Measurements from ENCODE around the gene ADAMTS14.

The ADAMTS14 gene

DNA sequence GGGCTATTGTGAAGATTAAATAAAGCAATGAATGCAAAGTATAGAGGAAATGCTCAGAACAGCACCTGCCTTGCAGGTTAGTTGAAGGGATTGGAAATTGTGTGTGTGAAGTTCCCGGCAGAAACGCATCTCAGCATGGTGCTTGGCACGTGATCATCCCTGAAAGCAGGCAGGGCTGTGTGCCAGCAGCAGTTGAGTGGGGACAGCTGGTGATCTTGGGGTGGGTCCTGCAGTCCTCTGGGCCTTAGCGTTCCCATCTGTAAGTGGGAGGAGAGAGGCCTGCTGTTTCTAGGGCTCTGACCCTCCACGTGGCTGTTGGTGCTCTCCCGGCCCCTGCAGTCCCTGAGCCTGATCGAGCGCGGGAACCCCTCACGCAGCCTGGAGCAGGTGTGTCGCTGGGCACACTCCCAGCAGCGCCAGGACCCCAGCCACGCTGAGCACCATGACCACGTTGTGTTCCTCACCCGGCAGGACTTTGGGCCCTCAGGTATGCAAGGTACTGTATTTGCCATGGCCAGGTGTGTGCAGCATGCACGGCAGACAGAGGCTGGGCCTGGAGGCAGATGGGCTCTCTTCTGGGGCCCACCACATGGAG, 57.6 kb downstream of the ADAMTS14 start:
- DNase-seq (ENCODE audit: low spot score) = no peak

DNA sequence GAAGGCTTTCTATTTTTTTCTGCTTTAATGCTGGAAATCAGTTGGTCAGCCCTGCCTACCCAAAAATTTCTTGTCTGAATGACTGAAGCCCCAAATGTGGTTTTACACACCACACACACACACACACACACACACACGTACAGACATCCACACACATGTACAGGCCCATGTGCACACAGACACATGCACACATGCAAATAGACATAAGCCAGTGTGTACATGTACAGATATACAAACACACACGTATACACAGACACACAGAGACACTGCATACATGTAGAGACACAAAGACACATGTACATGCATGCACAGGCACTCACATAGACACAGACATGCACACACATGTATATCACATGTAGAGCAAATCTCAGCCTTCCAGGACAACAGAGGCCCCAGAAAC, 58.6 kb downstream of the ADAMTS14 start:
- no peak for DNase-seq (ENCODE audit: low spot score)

DNA sequence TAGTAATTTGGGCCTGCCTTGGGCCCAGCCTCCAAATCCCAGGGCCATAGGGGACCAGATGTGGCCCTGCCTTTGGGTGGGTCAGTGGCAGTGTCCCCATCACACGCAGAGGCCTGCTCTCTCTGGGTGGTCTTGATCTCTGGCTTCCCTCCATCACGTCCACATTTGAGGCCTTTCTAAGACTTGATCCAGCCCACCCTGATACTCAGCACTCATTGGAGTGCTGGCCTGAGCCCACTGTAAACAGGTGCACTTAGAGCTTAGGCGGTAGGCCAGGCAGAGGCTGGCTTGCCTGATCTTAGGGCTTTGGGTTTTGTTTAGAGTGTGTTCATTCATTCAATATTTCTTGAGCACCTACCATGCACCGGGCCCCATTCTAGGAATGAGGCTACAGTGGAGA, 60.3 kb downstream of the ADAMTS14 start:
- no peak for DNase-seq (ENCODE audit: low spot score)

DNA sequence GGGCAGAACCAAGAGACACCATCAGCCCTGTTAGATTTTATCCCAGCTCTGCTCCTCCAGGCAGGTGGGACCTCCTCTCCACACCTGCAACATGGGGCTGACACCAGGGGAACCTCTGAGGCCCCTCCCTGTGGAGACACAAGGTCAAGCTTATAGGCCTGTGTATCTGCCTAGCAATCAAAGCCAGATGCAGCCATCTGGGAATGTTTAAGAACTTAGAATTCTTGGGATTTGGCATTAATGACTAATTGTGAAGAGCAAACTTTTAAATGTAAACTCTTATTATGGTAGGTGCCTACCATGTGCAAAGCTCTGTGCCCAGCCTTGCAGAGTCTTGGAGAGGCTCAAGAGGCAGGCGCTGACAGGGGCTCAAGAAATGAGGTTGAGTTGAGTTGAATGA, 60.7 kb downstream of the ADAMTS14 start:
- DNase-seq (ENCODE audit: low spot score) = no peak

DNA sequence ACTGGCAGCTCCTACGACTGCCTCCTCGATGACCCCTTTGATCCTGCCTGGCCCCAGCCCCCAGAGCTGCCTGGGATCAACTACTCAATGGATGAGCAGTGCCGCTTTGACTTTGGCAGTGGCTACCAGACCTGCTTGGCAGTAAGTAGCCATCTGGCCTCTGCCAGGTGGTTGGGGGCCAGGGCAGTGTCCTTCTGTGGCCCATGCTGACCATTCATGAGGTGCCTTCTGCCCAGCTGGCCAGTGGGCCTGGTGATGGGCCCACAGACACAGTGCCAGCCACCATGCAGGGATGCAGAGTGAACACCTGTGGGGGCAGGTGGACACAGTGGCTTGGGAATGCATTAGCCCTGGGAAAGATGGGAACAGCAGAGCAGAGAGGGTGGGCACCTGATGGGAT, 62.9 kb downstream of the ADAMTS14 start:
- no peak for DNase-seq (ENCODE audit: low spot score)

DNA sequence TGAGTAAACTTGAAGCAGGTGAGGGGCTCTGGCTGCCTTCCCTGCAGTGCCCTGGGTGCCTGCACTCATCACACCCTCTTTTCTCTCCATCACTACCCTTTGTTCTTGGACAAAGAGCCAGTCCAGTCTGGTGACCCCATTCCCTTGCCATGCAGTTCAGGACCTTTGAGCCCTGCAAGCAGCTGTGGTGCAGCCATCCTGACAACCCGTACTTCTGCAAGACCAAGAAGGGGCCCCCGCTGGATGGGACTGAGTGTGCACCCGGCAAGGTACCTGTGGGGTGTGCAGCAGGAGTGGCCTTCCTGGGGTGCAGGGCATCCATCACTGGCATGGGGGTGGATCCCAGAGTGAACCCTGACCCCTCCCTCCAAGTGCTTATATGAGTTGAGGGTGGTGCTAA, 64.2 kb downstream of the ADAMTS14 start:
- no peak for DNase-seq (ENCODE audit: low spot score)

DNA sequence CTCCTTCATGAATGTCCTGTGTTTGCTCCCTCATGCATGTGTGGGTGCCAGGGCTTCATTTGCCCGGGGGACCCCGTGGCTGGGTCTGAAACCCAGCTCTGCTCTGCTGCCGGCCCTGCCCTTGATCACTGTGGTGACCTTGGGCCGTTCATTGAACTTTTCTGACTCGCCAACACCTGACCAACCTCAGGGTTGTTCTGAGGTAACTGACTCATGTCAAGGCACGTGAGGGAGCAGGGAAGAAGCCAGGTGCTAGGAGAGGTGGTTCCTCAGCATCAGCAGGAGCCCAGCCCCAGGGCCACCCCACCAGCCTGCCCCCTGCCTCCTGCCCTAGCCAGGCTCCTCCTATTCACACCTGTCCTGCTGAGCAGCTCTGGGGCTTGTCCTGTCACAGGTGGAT, 64.9 kb downstream of the ADAMTS14 start:
- no peak for DNase-seq (ENCODE audit: low spot score)

DNA sequence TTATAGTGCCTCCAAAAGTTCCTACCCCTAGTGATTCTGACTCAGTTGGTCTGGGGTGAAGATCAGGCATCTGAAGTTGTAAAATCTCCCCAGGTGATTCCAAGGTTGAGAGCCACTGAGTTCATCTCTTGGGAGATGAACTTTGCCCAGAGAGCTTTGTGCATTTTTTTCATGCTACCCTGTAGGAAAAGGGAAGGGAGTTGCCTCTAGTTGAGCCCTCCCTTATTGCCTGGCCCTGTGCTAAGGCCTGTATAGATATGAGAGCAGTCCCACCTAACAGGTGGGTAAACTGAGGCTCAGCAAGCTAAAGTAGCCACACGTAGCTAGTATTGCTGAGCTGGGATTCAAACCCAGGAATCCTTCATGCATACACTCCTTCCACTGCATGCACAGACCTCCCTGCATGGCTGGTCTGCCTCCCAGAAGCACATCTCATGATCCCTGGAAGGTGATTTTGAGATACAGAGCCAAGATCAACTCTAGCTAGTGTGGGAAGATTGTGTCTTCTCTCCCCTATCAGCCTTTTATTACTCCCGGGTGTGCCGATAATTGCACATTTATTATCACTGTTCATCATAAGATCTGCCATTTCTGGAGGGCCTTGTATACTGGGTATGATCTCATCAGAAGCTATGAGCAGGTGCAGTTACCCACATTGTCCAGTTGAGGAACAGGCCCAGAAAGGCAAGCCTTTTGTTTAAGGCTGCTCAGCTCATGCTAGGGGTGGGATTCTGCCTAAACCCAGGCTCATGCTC, 65.9 kb downstream of the ADAMTS14 start:
- DNase-seq (ENCODE audit: low spot score) = no peak

DNA sequence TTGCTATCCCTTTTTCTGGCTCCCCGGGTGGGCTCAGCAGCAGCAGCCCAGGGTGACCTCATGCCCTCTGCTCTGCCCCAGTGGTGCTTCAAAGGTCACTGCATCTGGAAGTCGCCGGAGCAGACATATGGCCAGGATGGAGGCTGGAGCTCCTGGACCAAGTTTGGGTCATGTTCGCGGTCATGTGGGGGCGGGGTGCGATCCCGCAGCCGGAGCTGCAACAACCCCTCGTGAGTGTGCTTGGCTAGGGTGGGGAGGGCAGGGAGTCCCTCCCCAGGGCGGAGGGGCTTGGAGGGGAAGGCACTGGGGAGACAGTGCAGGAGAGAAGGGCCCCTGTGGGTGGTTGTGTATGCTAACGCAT, 66.4 kb downstream of the ADAMTS14 start:
- DNase-seq (ENCODE audit: low spot score) = no peak

DNA sequence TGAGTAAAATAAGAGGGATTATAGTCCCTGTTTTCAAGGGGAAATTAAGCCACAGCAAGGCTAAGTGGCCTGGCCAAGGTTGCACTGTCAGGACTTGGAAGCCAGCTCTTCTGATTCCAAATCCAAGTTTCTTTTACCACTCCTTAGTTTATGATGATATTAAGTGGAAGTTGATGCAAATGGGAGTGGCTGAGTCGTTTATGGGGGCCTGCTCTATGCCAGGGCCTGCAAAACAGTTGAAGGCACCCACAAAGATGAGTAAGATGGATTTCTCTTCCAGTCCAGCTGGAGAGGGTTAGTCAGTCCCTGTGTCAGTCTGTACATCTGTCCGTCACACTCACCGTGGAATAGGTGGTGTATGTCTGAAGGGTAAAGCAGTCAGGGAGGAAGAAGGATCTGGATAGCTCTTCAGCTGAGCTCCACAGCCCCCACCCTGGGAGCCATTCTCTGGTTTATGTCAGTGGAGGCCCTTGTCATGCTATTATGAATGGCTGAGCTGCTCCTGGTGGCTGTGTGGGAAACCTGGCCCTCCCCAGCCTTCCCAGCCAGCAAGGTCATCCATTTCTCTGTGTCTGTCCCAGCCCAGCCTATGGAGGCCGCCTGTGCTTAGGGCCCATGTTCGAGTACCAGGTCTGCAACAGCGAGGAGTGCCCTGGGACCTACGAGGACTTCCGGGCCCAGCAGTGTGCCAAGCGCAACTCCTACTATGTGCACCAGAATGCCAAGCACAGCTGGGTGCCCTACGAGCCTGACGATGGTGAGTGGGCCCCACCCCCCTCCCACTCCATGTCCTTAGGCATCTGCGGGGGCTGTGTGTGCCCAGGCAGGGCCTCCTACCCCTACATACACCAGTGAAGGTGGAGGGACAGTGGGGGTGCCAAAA, 68.3 kb downstream of the ADAMTS14 start:
- DNase-seq (ENCODE audit: low spot score) = no peak

DNA sequence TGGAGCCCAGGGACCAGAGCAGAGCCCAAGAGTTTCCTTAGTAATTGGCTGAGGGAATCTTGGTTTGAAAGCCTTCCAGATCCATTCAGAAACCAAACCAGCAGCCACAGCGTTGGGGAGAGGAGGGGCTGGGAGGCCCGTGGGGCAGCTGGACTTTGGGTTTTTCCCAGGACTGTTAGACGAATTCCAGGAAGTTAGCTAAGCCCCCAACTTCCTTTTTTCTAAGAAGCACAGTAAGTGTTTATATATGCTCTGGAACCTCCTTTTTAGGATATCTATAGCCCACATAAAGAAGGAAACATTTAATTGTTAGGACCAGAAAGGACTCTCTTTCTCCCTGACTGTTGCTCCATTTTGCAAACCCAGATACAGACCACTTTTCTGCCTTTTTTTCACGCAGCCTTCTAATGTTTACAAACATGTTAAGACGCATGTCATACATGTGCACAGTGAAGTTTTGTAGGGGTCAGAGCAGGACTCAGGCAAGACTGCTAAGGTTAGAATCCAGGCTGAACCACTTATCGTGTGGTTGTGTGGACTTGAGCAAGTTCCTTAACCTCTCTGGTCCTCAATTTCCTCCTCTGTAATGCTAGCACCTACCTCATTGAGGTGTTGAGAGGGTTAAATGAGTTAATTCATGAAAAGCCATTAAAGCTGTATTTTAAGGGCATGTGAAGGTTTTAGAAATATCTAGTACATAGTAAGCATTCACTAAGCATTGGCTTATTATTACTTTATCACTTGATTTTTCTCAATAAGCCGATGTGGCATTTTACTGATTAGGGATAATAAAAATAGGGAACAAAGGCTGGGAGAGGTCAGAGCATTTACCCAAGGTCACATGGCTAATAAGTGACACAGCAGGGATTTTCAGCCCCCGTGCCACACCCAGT, 70.5 kb downstream of the ADAMTS14 start:
- no peak for DNase-seq (ENCODE audit: low spot score)

DNA sequence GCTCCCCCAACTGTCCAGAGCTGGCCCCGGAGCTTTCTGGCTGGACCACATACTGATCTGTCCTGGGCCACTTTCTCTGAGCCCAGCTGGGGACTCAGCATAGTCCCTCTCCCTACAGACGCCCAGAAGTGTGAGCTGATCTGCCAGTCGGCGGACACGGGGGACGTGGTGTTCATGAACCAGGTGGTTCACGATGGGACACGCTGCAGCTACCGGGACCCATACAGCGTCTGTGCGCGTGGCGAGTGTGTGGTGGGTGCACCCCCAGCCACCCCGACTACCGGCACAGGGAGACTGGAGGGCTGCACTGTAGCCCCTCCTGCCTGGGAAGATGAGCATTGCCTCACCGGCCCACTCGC, 71.1 kb downstream of the ADAMTS14 start:
- DNase-seq (ENCODE audit: low spot score) = no peak

DNA sequence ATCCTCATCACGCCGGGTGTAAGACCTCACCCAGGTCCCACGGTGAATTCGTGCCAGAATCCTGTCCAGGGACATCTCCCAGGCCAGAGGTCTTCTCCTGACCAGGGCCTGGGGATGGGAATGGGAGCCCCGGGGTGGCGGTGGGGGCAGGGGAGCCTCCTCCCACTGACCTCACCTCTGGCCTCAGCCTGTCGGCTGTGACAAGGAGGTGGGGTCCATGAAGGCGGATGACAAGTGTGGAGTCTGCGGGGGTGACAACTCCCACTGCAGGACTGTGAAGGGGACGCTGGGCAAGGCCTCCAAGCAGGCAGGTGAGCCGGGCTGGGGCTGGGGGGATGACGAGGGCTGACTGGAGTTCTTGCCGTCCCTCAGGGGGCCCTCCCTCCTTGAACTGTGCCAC, 71.6 kb downstream of the ADAMTS14 start:
- no peak for DNase-seq (ENCODE audit: low spot score)

DNA sequence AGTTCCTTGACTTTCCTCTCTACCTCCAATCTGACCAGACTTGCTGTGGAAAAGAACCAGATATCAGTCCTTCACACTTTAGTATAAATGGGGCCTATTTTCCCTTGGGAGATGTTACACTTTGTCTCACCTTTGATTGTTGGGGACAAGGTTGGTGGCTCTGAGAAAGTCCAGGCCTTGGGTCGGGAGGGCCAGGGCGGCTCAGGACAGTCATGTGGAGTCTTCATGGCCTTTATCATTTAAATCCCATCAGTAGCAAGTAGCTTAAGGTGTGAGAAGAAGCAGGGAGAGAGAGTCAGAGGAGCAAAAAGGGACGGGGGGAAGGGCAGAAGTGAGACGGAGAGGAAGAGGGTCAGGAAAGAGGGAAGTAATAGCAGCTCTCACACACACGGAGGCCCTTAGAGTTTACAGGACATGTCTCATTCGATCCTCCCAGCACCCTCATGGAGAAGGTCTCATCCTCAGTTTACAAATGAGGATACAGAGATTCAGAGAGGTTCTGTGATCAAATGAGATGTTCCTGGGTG, 72.4 kb downstream of the ADAMTS14 start:
- DNase-seq (ENCODE audit: low spot score) = no peak

DNA sequence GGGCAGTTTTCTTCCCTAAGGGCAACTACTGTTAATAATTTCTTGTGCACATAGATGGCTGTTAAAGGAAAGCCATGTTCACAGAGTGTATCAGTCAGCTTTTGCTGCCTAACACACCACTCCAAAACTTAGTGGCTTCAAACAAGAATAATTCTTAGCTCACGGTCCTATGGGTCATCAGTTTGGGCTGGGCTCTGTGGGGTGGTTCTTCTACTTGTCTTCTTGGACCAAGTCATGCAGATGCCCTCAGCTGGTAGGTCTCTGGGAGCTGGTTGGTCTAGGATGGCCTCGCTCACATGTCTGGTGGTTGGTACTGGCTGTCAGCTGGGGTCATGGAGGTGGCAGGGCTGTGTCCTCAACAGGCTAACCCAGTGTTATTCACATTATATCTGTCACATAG, 73.2 kb downstream of the ADAMTS14 start:
- DNase-seq (ENCODE audit: low spot score) = no peak

DNA sequence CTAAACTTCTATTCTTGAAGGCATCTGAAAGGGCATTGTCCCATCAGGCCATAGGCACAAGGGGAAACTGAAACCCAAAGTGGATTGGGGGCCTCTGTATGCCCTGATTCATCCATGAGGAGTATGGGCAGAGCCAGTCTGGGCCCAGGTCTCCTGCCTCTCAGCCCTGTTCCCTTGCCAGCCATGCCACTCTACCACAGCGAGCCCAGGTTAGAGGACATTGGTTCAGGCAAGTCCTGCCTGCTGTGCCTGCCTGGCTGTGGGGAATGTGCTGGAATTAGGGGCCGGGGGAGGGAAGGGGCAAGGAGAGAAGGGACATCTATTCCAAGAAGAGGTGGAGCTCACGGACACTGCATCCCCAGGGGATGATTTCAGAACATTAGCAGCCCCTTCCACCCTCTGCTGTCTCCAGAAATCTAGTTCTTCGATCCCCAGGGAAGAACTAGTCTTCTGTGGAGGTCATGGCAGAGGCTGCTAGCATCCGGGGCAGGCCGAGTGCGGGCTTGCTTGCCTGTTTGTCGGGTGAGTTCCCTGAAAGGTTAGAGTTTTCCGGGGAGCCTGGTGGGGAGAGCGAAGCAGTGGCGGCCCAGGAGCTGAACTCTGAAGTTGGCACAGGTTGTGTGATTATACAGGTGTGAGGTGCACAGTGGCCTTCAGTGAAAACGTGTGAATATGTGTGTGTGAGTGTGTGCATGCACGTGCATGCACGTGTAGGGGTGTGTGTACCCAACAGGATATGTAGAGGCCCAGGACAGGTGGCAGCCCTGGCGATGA, 75.1 kb downstream of the ADAMTS14 start:
- no peak for DNase-seq (ENCODE audit: low spot score)

DNA sequence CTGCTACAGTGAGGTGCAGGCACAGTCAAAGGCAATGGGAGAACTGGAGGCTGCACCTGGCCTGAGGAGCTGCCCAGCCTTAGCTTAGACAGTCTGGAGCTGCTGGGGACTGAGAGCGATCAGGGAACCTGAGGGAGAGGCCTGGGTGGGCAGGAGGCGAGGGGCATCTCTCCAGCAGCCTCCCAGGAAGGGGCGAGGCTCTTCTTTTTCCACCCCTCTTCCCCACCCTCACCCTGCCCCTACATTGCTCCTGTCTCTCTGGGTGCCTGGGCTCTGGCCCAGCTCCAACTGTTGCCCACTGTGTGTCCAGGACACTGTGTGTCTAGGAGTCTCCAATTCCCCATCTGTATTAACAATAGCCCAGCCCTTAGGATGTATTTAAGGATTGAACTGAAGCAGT, 76.0 kb downstream of the ADAMTS14 start:
- no peak for DNase-seq (ENCODE audit: low spot score)

DNA sequence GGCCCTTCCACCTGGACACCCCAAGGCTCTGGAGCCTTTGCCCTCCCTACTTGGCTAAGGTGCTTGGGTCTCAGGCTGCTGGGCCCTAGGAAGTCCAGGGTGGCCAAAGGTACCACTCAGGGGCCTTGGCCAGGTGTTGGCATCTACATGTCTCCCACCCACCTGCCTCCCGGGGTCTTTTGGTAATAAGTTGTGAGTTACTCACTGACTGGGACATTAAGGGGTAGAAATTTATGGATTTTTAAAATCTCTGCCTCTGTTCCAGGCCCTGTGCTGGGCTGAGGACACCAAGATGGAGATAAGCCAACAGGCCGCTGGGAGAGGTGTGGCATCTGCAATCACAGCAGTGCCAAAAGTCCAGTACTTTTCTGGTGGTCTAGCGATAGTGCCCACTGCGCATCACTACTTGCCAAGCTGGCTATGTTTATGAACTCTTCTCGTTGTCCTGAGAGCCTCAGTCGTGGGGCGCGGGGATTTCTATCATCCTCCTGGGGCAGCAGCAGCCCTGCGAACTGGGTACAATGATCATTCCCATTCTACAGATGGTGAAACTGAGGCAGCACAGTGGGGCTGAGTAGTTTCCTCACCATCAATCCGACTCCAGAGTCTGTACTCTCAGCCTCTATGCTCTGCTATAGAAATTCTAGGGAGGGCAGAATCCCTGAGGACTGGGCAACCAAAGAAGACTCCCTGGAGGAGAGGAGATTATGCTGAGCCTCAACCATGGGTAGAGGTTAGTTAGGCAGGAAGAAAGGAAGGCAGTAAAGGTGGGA, 76.7 kb downstream of the ADAMTS14 start:
- DNase-seq (ENCODE audit: low spot score) = no peak

DNA sequence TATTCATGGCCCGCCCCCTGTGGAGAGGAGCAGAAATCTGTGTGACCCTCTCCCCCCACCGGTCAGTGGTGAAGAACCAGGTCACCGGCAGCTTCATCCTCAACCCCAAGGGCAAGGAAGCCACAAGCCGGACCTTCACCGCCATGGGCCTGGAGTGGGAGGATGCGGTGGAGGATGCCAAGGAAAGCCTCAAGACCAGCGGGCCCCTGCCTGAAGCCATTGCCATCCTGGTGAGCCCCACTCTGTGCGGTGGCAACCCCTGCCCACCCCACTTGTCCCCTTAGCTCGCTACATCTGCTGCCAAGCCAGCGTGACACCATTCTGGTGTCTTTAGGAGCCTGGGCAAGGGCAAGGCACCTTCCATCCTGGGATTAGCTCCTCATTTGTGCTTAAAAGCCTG, 77.5 kb downstream of the ADAMTS14 start:
- DNase-seq (ENCODE audit: low spot score) = no peak

DNA sequence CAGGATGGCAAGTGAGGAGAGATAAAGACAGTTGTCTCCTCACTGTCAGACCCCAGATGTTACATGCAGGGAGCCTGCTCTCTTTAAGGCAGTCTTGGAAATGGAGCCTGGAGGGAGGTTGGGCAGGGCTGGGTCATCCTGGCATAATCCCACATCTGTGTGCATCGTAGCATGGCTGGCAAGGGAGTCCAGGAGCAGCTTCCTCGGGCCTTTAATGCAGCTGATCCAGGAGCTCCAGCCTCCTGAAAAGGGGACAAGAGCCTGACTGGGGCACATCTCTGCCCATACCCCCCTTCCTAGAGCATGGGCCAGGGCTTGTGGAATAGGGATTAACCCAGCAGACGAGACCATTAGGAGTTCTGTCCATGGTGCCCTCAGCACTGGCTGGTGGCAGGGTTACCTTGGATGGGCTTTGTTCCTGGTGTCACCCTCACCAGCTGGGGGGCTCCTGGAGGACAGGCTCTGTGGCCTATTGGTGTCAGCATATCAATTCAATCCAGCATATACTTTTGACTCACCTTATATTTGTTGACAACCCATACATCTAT, 77.9 kb downstream of the ADAMTS14 start:
- DNase-seq (ENCODE audit: low spot score) = no peak

Measured in SW480 (cell line).